Hypothalamus (tissue), 51 donors: Measurements from ENCODE around the gene SIX4.
A peak's percentile ranks its signal among the peaks of the same experiment; 100 is the strongest.

ENCODE experiments used
- DNase-seq, 51 donors: peaks; one replicate each; lab custom pipeline; 2025; lab: John Stamatoyannopoulos, UW

SIX4 gene

GRCh38 chr14:60722357-60723115 lies 1.6 kb downstream of the SIX4 start:
- DNase-seq, result peak in 9 of 51 donors; percentile 2 to 42 (median 11)

- DNase-seq, result no peak
Observed at GRCh38 chr14:60722107-60722356, 2.1 kb downstream of the SIX4 start.

GRCh38 chr14:60721326-60722106 lies 2.6 kb downstream of the SIX4 start:
- peak in 15 of 51 donors; percentile 2 to 42 (median 23) for DNase-seq

GRCh38 chr14:60720962-60721325 lies 3.2 kb downstream of the SIX4 start:
- no peak for DNase-seq

GRCh38 chr14:60720391-60720790 lies 3.8 kb downstream of the SIX4 start:
- DNase-seq, result no peak

- DNase-seq, result no peak
Observed at GRCh38 chr14:60713513-60713912, 10.6 kb downstream of the SIX4 start.

- DNase-seq, result no peak
Observed at GRCh38 chr14:60710494-60710893, 13.7 kb downstream of the SIX4 start.

GRCh38 chr14:60707858-60708257 lies 16.3 kb downstream of the SIX4 start:
- no peak for DNase-seq

GRCh38 chr14:60705100-60705499 lies 19.1 kb downstream of the SIX4 start:
- DNase-seq, result no peak

- DNase-seq, result no peak
Observed at GRCh38 chr14:60700598-60700997, 23.6 kb downstream of the SIX4 start.

- no peak for DNase-seq
Observed at GRCh38 chr14:60695327-60695726, 28.8 kb downstream of the SIX4 start.

GRCh38 chr14:60691383-60692113 lies 32.6 kb downstream of the SIX4 start:
- DNase-seq, result no peak

GRCh38 chr14:60686865-60687264 lies 37.3 kb downstream of the SIX4 start:
- DNase-seq, result no peak

GRCh38 chr14:60684203-60684602 lies 39.9 kb downstream of the SIX4 start:
- no peak for DNase-seq

- no peak for DNase-seq
Observed at GRCh38 chr14:60681271-60681670, 42.9 kb downstream of the SIX4 start.

GRCh38 chr14:60680511-60680910 lies 43.6 kb downstream of the SIX4 start:
- no peak for DNase-seq

GRCh38 chr14:60679566-60680258 lies 44.4 kb downstream of the SIX4 start:
- no peak for DNase-seq

- no peak for DNase-seq
Observed at GRCh38 chr14:60677701-60678100, 46.5 kb downstream of the SIX4 start.

GRCh38 chr14:60670989-60671388 lies 53.2 kb downstream of the SIX4 start:
- DNase-seq, result no peak

GRCh38 chr14:60668431-60669112 lies 55.6 kb downstream of the SIX4 start:
- DNase-seq, result no peak

- no peak for DNase-seq
Observed at GRCh38 chr14:60665177-60665550, 59.0 kb downstream of the SIX4 start.
